Vagina (tissue), 2 donors: ENCODE measurements around the gene NACAD.

Source experiments
- POLR2A ChIP-seq, 2 donors: fragments of 450-650 bp; IDR thresholded peaks; one replicate each; pipeline ENCODE4 v1.6.1; 2017; ENCODE audit warnings: antibody characterized with exemption in 2 of 2, mild to moderate bottlenecking in 2 of 2, moderate library complexity in 2 of 2
- POLR2AphosphoS5 ChIP-seq, 2 donors: sonication (generic); formaldehyde crosslinking; IDR thresholded peaks; one replicate each; pipeline ENCODE4 v1.9.0; 2017; ENCODE audit warnings: antibody characterized with exemption in 2 of 2, mild to moderate bottlenecking in 2 of 2, low read depth in 1 of 2; ENCODE audit not compliant: insufficient read depth in 1 of 2
- TF ChIP-seq, protein P1 (sequence below), 3 experiments: fragments of 450-650 bp in 2 of 3; fragments of 200-600 bp in 1 of 3; sonication (generic) in 1 of 3; IDR thresholded peaks; one replicate each; pipeline ENCODE4 v1.5.1; 2017 to 2019; ENCODE audit warnings: antibody characterized with exemption in 3 of 3, mild to moderate bottlenecking in 2 of 3, moderate library complexity in 2 of 3

DNA sequence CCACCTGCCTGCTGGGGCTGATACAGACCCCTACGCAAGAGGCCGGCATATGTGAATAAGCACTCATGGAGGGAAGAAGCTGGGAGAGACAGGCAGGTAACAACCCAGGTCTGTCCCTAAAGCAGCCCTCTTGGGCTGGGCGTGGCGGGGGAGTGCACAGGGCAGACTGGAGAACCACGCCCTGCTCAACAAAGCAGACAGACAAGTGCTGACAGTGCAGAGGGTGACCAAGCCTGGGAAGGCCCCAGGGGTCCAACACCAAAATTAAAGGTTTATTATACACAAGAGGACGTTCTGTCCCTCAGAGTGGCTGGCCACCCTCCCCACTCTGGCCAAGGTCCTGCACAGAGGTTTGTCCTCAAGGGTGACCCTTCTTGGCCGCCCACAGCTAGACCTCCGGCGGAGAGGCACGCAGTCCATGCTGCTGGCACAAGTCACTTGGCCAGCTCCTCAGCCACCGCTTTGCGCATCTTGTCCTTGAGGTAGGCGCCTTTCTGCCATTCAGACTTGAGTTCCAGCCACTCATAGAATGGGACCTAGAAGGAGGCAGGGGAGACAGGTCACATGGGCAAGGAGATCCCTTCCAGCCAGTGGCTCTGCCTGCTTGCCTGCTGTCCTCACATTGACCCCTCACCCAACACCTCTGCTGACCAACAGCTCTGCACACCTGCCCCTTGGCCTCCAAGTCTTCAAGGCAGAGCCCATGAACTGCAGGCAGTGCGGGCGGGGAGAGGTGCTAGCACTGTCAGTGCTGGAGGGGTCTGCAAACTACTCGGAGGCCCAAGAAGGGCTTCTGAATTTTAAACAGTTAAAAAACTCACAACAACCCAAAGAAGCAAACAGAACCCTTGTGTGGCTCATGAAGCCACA, 11.4 kb upstream of the NACAD start:
- TF ChIP-seq, protein P1, sequence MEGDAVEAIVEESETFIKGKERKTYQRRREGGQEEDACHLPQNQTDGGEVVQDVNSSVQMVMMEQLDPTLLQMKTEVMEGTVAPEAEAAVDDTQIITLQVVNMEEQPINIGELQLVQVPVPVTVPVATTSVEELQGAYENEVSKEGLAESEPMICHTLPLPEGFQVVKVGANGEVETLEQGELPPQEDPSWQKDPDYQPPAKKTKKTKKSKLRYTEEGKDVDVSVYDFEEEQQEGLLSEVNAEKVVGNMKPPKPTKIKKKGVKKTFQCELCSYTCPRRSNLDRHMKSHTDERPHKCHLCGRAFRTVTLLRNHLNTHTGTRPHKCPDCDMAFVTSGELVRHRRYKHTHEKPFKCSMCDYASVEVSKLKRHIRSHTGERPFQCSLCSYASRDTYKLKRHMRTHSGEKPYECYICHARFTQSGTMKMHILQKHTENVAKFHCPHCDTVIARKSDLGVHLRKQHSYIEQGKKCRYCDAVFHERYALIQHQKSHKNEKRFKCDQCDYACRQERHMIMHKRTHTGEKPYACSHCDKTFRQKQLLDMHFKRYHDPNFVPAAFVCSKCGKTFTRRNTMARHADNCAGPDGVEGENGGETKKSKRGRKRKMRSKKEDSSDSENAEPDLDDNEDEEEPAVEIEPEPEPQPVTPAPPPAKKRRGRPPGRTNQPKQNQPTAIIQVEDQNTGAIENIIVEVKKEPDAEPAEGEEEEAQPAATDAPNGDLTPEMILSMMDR (IDR thresholded peaks at IDR 0.05), result no peak
- TF ChIP-seq POLR2AphosphoS5 (IDR thresholded peaks at IDR 0.05; ENCODE audit: insufficient read depth in 1 of 2, low read depth in 1 of 2), result no peak
- no peak for TF ChIP-seq POLR2A (IDR thresholded peaks at IDR 0.05)
